ENCODE measurements around the gene GJA5.

Gene GJA5

DNA sequence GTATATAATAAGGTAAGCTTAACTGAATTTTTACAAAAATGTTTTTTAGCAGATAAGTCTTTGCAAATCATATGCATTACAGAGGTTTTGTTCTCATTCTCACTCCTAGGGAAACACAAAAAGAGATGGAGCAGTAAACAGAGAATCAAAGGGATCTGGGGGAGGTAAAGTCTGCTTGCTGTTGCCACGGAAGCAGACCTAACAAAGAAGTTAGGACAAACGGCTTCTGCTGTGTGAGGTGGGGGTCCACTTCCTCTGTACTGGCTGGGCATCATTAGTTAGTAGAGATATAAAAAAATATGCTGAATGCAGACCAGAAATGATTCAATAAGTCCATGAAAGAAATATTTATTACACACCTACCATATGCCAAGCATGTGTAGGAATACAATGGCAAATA lies 34.2 kb downstream of the GJA5 start:
- DNase-seq = no peak

GRCh38 chr1:147725685-147726084 lies 34.7 kb downstream of the GJA5 start:
- no peak for DNase-seq

DNA sequence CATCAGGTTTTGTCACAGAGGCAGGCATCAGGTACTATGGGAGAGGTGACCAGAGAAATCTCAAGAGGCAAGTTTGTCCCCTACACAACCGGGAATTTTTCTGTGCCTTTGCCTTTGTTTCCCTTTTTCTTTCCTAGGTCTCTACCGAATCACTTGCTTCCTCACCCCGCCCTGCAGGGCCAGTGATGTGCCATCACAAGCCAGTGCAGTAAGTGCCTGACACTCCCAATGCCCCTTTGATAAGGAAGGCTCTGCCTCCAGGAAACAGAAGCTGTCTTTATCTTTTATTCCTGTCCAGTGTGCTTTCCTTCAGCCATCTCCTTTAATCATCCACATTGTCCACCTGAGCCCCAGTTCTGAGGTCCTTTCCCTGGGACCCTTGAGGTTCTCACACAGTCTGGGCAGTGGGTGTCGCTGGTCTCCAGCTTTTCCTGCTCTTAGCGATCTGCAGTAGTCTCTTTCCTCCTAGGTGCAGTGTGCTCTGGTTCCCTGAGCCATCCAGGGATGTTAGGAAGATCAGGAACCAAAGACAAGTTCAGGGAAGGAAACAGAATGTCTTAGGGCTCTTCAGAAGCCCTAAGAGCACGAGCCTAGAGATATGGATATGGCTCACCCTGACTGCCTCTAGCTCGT lies 36.6 kb downstream of the GJA5 start:
- peak; percentile 37 for DNase-seq

- DNase-seq = no peak
These were observed 38.3 kb downstream of the GJA5 start for GRCh38 chr1:147722124-147722523.

DNA sequence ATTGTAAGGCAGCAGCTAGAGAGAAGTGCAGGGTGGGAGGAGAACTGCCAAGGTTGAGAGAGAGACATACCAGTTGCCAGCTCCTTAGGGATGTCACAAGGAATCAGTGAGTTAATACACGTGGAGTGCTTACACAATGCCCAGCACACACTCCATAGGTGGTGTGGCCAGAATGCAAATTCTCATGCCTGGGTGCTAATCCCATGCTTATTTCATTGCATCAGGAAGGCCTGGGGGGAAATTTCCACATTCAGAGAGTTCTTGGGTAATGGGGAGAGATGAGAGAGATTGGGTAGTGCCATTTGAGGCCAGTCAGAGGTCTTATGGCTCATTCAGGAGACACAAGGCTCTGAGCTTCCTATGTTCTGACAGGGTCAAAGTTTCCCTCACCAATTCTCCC lies 38.7 kb downstream of the GJA5 start:
- no peak for DNase-seq

DNA sequence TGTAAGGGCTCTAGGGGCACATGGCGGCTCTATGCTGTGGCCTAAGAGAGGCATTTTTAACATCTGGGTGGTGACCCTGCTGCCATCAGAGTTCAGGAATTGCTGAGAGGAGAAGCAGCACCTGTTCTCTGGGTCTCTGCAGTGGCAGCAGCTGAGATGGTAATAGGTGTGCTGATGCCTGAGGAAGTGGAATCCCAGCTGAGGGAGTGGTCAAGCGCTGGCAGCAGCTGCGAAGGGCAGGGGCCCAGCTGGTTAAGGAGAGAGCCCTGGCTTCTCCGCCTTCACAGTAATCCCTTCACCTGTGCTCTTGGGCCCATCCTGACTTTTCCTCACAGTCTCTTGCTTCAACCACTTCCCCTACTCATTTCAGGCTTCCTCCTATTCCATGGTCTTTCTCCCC lies 39.8 kb downstream of the GJA5 start:
- DNase-seq = no peak

GRCh38 chr1:147719711-147720225 lies 40.6 kb downstream of the GJA5 start:
- DNase-seq = no peak

- DNase-seq = no peak
These were observed 41.2 kb downstream of the GJA5 start for GRCh38 chr1:147719029-147719698.

GRCh38 chr1:147717706-147718097 lies 42.7 kb downstream of the GJA5 start:
- no peak for DNase-seq

DNA sequence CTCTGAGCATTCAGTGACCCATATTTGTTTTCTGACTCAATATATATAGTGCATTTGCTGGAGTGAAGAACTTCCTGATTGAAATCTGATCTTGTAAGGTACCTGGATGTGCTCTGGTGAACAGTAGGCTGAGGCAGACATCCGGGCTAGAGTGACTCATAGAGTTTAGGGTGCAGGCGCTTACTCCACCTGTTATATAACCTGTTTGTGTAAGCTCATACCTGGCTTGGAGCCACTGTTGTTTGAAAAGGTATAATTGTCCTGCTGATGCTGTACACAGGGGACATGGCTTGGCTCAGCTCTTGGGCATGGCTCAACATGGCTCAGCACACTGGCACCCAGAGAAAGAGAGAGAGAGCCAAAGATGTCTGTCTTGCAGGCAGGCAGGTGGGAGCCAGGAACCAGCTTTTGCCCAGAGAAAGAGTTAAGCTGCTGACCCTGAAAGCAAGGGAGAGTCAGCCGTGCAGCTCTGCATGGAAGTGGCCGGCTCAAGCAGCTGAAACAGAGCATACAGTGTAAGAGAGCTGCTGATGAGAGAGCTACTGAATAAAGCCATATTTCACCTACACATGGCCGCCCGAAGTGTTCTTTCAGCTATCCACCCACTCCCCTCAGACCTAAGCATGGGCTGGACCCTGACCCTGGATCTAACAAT lies 43.2 kb downstream of the GJA5 start:
- peak; percentile 41 for DNase-seq

DNA sequence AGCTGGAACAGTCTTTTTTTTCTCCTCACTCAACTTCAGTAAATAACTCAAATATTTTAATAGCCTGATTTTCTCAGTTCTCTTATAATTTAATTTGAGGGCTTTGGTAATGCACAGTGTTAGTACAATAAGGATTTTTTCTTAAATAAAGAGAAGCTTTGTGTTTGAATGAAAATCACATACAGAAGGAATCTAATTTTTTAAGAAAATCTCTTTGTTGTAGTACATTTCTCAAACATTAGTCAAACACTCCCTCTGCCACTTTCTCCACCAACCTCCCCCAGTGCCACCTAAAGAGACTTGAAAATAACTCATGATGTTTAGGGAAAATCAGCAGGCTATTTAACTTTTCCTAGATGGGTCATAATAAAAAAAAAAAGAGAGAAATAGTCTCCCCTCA lies 47.8 kb downstream of the GJA5 start:
- DNase-seq = no peak
